SK-N-SH treated with all-trans-retinoic acid at 6 μM for 48 hours (cell line): ENCODE data around the gene ACTR5.

Source experiments
- BACH2 ChIP-seq: fragments of 250-450 bp; sonication (Bioruptor Pico); IDR thresholded peaks from 2 replicates; pipeline ENCODE4 v1.9.0; 2021; ENCODE audit warnings: mild to moderate bottlenecking, borderline replicate concordance
- PATZ1 ChIP-seq: fragments of 250-450 bp; sonication (Bioruptor Pico); IDR thresholded peaks from 2 replicates; pipeline ENCODE4 v1.8.0; 2020; ENCODE audit warnings: mild to moderate bottlenecking, moderate library complexity, borderline replicate concordance
- PPARA ChIP-seq: fragments of 250-450 bp; sonication (Bioruptor Pico); IDR thresholded peaks from 2 replicates; pipeline ENCODE4 v1.5.0; 2020; ENCODE audit warnings: mild to moderate bottlenecking, borderline replicate concordance
- RARB ChIP-seq: fragments of 250-450 bp; sonication (Bioruptor Pico); IDR thresholded peaks from 2 replicates; pipeline ENCODE4 v1.8.0; 2021; ENCODE audit warnings: mild to moderate bottlenecking, moderate library complexity
- SNAI2 ChIP-seq: fragments of 250-450 bp; sonication (Bioruptor Pico); IDR thresholded peaks from 2 replicates; pipeline ENCODE4 v1.5.0; 2020; ENCODE audit warnings: mild to moderate bottlenecking, moderate library complexity
- TCF4 ChIP-seq: fragments of 250-450 bp; sonication (Bioruptor Pico); IDR thresholded peaks from 2 replicates; pipeline ENCODE4 v1.8.0; 2021; ENCODE audit warnings: mild to moderate bottlenecking, moderate library complexity, borderline replicate concordance
- TSHZ2 ChIP-seq: fragments of 250-450 bp; sonication (Bioruptor Pico); IDR thresholded peaks from 2 replicates; pipeline ENCODE4 v1.5.0; 2020; ENCODE audit warnings: mild to moderate bottlenecking, moderate library complexity
- ZC3H10 ChIP-seq: fragments of 250-450 bp; sonication (Bioruptor Pico); IDR thresholded peaks from 2 replicates; pipeline ENCODE4 v1.5.1; 2021; ENCODE audit warnings: mild to moderate bottlenecking, moderate library complexity
- ZFP30 ChIP-seq: fragments of 450-650 bp; formaldehyde crosslinking; IDR thresholded peaks from 2 replicates; pipeline ENCODE4 v1.5.0; 2022; ENCODE audit warnings: mild to moderate bottlenecking, moderate library complexity

GRCh38 chr20:38715646-38716045 lies 32.6 kb upstream of the ACTR5 start:
- no peak for TF ChIP-seq ZFP30 (CRISPR knock-in tag)
- TF ChIP-seq PPARA (CRISPR knock-in tag) = no peak
- no peak for TF ChIP-seq SNAI2
- TF ChIP-seq TSHZ2 (CRISPR knock-in tag) = no peak
- TF ChIP-seq ZC3H10 (CRISPR knock-in tag) = no peak
- TF ChIP-seq PATZ1 (CRISPR knock-in tag) = no peak
- no peak for TF ChIP-seq RARB (CRISPR knock-in tag)
- no peak for TF ChIP-seq TCF4 (CRISPR knock-in tag)
- no peak for TF ChIP-seq BACH2 (CRISPR knock-in tag)
